Endothelial cell (in vitro differentiated cells): Measurements from ENCODE around the gene ACBD3. TPM values are rescaled to one million over a fixed set of nuclear protein-coding genes. Genes with fewer than 3 reads are reported as not detected.

Experiments
- DNase-seq: peaks from one replicate; pipeline ENCODE4 v3.0.0; 2021; ENCODE audit warnings: low spot score
- H3K27ac Mint-ChIP-seq: one replicate; pipeline ENCODE4 v1.8.0; 2021; ENCODE audit warnings: mixed read lengths, inconsistent platforms; ENCODE audit not compliant: unreplicated experiment
- H3K27me3 Mint-ChIP-seq: one replicate; pipeline ENCODE4 v1.8.0; 2021; ENCODE audit warnings: mild to moderate bottlenecking, moderate library complexity, mixed read lengths, inconsistent platforms; ENCODE audit not compliant: unreplicated experiment
- H3K36me3 Mint-ChIP-seq: one replicate; pipeline ENCODE4 v1.8.0; 2021; ENCODE audit warnings: mild to moderate bottlenecking, low read depth, mixed read lengths, inconsistent platforms; ENCODE audit not compliant: unreplicated experiment
- H3K4me1 Mint-ChIP-seq: one replicate; pipeline ENCODE4 v1.8.0; 2021; ENCODE audit warnings: mild to moderate bottlenecking, mixed read lengths, inconsistent platforms; ENCODE audit not compliant: unreplicated experiment
- H3K4me3 Mint-ChIP-seq: one replicate; pipeline ENCODE4 v1.8.0; 2021; ENCODE audit warnings: mild to moderate bottlenecking, mixed read lengths, inconsistent platforms; ENCODE audit not compliant: unreplicated experiment
- H3K9me3 Mint-ChIP-seq: one replicate; pipeline ENCODE4 v1.8.0; 2021; ENCODE audit warnings: mixed read lengths, inconsistent platforms; ENCODE audit not compliant: unreplicated experiment
- total RNA-seq: library from RNA; stranded (reverse); fragmentation: NEBNext Ultra II Directional; extraction: Animal tissue kit (Norgen Biotek cat#: 25700); gene quantifications from one replicate; pipeline ENCODE4 v1.2.1, GENCODE V29; 2021; ENCODE audit not compliant: unreplicated experiment
- TF ChIP-seq, protein P1 (sequence below): fragments of 200-600 bp; sonication (generic); IDR thresholded peaks from one replicate; pipeline ENCODE4 v1.5.0; 2021; ENCODE audit warnings: antibody characterized with exemption; ENCODE audit not compliant: unreplicated experiment

ACBD3 gene
- total RNA-seq, 1 donor from 2014 or later = 27.4 TPM

- Mint-ChIP-seq H3K27ac (no peak overlapping the region), H3K4me3 (no peak overlapping the region), H3K4me1 (peaks cover 16% of the 10 kb centered on the region), H3K36me3 (no peaks in the 10 kb centered on the region), H3K9me3 (no peaks in the 10 kb centered on the region), H3K27me3 (peaks cover 17% of the 10 kb centered on the region)
- no peak for DNase-seq
- TF ChIP-seq, protein P1, sequence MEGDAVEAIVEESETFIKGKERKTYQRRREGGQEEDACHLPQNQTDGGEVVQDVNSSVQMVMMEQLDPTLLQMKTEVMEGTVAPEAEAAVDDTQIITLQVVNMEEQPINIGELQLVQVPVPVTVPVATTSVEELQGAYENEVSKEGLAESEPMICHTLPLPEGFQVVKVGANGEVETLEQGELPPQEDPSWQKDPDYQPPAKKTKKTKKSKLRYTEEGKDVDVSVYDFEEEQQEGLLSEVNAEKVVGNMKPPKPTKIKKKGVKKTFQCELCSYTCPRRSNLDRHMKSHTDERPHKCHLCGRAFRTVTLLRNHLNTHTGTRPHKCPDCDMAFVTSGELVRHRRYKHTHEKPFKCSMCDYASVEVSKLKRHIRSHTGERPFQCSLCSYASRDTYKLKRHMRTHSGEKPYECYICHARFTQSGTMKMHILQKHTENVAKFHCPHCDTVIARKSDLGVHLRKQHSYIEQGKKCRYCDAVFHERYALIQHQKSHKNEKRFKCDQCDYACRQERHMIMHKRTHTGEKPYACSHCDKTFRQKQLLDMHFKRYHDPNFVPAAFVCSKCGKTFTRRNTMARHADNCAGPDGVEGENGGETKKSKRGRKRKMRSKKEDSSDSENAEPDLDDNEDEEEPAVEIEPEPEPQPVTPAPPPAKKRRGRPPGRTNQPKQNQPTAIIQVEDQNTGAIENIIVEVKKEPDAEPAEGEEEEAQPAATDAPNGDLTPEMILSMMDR = no peak
Observed at GRCh38 chr1:226126824-226127569, 59.5 kb downstream of the ACBD3 start.

DNA sequence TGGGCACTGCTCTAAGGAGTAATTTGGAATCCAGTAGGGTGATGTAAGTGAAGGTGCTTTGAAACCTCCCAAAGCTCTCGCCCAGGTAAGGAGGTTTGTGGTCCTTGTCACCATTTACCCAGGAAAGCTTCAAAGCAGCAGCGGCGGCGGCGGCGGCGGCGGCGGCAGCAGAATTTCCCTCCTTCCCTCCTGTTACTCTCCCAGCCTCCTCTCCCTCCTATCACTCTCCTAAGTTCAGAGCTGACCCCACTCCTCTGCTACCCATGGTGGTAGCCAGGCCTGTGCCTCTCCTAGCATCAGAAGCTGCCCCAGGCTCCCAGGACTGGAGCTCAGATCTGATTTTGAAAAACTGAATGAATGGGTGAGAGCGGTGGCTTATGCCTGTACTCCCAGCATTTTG is 60.7 kb downstream of the ACBD3 start:
- no peak overlapping the region for H3K4me3 Mint-ChIP-seq
- TF ChIP-seq, protein P1 = no peak
- H3K36me3 Mint-ChIP-seq = no peaks in the 10 kb centered on the region
- no peaks in the 10 kb centered on the region for H3K9me3 Mint-ChIP-seq
- no peak overlapping the region for H3K27ac Mint-ChIP-seq
- peaks cover 20% of the 10 kb centered on the region for H3K27me3 Mint-ChIP-seq
- no peak for DNase-seq
- peaks cover 18% of the 10 kb centered on the region for H3K4me1 Mint-ChIP-seq

DNA sequence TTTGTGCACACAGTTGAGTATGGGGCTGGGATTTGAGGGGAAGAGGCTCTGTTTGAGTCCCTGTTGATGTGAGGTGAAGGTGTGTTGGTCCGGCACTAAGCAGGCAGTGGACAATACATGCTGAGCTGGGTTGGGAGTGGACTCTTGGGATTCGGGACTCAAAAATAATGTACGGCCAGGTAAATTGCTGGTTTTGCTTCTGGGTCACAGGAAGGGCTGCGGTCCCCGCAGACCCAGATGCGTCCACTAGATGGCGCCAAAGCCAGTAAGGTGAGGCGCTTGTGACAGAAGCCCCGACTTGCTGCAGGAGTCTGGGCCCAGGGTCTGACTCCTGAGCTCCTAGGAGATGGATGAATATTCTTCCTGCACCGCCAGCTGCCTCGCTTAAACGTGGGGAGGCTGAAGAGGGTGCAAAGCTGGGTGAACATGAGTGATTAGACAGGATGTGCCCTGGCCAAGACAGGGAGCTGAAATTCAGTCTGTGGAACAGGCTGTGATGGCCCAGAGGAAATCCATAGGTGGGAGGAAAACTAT is 61.4 kb downstream of the ACBD3 start:
- TF ChIP-seq, protein P1 = peak; percentile 93
- Mint-ChIP-seq H3K9me3 (no peaks in the 10 kb centered on the region), H3K4me3 (no peak overlapping the region), H3K27ac (no peak overlapping the region), H3K36me3 (no peaks in the 10 kb centered on the region), H3K4me1 (peaks cover 18% of the 10 kb centered on the region), H3K27me3 (peaks cover 21% of the 10 kb centered on the region)
- peak; percentile 92 for DNase-seq

DNA sequence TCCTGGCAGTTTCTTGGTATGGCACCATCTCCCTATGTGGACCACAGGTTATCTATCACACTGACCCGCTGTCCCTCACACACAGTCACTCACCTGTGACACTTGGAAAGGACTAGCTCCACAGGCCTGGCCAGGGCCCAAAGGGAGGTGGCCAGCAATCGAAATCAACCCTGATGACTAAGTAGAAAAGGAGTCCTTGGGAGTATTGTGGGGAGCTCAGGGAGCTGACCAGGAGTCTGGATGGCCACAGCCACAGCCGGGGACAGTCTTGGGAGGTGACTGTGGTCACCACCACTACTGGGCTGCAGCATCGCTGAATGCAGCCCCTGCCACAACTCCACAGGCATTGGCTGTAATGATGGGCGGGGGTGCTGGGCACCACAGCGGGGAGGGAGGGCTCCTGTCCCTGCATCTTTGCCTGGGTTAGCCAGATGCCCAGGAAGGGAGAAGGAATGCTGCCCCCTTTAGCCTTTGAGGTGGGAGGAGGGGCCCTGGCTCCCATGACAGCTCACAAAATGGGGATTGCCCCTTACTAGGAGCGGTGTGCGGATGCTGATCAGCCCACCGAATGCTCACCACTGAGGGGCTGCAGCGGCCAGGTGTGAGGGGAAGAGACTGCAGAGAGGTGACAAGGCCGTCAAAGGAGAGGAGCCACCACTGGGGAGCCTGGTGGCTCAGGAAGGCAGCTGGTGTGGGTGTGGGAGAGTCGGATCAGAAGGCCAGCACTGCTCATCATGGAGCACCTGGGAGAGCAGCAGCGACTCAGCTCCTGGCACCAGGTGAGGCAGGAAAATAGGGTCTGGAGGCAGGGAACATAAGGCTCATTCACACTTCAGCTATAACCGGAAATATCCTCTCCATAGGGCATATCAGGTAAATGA is 62.7 kb downstream of the ACBD3 start:
- no peak overlapping the region for H3K27ac Mint-ChIP-seq
- H3K4me1 Mint-ChIP-seq = peaks cover 18% of the 10 kb centered on the region
- no peak for DNase-seq

More for the DNA sequence above, 62.7 kb downstream of the ACBD3 start:
- Mint-ChIP-seq H3K9me3 (no peaks in the 10 kb centered on the region), H3K4me3 (no peak overlapping the region), H3K36me3 (no peaks in the 10 kb centered on the region), H3K27me3 (peaks cover 21% of the 10 kb centered on the region)
- TF ChIP-seq, protein P1 = no peak
